ENCODE results near the gene GAL3ST1. TPM values are rescaled to one million over a fixed set of nuclear protein-coding genes. Genes with fewer than 3 reads are reported as not detected.
"Not testable (repeated sequence)": the region's sequence is repeated elsewhere in the genome, so short reads cannot be mapped to it uniquely, and the experiment has no call there.

Gene GAL3ST1
- polyA plus RNA-seq, 1 donor: 23.8 TPM

- no peak for DNase-seq
Observed at GRCh38 chr22:30601464-30601863, 27.0 kb upstream of the GAL3ST1 start.

DNA sequence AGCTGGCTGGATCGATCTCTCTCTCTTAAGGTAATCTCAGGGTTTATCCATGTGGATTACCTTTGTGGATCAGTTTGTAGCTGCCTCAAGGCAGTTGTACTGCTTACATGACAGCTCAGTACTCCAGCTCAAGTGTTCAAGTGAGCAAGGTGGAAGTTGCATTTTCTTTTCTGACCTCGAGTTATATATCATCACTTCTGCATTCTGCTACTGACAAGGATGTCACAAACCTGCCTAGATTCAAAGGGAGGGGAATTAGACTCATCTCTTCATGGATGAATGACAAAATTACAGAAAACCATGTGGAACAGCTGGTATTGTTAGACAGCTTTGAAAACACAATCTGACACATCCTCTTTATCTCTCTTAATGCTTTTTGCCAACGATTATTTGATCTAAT lies 26.5 kb upstream of the GAL3ST1 start:
- DNase-seq: no peak

DNA sequence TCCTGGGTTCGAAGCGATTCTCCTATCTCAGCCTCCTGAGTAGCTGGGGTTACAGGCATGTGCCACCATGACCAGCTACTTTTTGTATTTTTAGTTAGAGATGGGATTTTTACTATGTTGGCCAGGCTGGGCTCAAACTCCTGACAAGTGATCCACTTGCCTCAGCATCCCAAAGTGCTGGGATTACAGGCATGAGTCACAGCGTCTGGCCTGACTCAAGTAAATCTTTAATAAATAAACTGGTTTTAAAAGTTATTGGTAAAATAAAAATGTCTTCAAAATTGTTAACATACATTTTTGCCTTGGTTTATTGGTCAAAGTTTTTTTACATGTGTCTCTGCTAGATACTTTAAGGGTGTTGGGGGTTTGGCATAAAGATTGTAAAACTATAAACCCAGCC lies 24.5 kb upstream of the GAL3ST1 start:
- no peak for DNase-seq

DNA sequence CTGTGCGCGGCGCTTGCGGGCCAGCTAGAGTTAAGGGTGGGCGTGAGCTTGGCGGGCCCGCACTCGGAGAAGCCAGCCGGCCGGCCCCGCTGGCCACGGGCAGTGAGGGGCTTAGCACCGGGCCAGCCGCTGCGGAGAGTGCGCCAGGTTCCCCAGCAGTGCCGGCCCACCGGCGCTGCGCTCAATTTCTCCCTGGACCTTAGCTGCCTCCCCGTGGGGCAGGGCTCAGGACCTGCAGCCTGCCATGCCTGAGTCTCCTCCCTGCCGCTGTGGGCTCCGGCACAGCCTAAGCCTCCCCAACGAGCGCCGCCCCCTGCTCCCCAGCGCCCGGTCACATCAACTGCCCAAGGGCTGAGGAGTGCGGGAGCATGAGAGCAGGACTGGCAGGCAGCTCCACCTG lies 22.4 kb upstream of the GAL3ST1 start:
- no peak for DNase-seq

- DNase-seq: no peak
Observed at GRCh38 chr22:30596199-30596598, 21.7 kb upstream of the GAL3ST1 start.

GRCh38 chr22:30592360-30592713 lies 17.9 kb upstream of the GAL3ST1 start:
- DNase-seq: not testable (repeated sequence)

- peak; percentile 98 for DNase-seq
Observed at GRCh38 chr22:30591588-30592359, 17.3 kb upstream of the GAL3ST1 start, which contains the start of gene PES1. Gene PES1, minus strand, starts transcription at chr22:30591910. Its CDS starts 77 bp downstream, at chr22:30591833.

GRCh38 chr22:30591191-30591587 lies 16.7 kb upstream of the GAL3ST1 start:
- no peak for DNase-seq

DNA sequence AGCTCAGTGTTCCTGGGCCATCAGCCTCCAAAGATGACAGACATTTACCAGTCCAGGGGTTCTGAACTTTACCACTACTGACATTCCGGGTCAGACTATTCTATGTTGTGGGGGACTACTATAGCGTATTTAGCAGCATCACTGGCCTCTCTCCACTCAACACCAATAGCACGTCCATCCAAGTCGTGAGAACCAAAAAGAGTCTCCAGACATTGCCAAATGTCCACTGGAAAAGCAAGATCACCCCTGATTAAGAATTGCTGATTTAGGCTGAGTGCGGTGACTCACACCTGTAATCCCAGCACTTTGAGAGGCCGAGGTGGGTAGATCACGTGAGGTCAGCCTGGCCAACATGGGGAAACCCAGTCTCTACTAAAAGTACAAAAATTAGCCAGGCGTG lies 11.9 kb upstream of the GAL3ST1 start:
- no peak for DNase-seq

- no peak for DNase-seq
Observed at GRCh38 chr22:30584441-30584840, 10.0 kb upstream of the GAL3ST1 start.

DNA sequence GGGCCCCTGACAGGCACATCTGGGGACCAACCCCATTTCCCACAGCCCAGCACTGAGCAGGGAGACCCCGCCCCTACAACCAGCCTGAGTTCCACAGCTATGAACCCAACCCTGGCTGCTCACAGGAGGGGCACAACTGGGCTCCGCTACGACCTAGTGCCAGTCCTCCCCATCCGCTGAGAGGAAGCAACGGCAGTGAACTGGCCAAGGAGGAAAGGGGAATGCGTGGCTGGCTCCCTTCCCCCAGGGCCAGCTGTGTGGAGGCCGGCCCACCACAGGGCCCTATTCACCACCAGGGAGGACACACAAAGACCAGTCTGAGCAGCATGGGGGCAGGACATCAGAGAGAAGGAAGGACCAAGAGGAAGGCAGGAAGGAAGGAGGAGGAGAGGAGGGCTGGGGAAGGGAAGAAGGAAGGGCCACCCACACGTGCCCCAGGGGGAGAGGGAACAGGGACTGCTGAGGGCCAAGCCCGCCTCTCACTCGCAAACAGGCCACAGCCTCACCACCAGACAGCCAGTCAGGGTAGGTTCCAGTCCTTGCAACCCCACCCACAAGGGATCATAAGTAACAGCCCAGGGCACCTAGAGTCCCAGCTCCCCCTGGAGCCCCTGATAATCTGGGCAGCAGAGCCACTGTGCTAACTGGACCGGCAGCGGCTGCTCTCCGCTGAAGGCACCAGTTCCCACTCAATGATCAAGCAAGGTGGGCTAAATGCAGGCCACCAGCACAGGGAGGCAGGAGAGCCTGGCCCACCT lies 8.5 kb upstream of the GAL3ST1 start:
- DNase-seq: no peak

DNA sequence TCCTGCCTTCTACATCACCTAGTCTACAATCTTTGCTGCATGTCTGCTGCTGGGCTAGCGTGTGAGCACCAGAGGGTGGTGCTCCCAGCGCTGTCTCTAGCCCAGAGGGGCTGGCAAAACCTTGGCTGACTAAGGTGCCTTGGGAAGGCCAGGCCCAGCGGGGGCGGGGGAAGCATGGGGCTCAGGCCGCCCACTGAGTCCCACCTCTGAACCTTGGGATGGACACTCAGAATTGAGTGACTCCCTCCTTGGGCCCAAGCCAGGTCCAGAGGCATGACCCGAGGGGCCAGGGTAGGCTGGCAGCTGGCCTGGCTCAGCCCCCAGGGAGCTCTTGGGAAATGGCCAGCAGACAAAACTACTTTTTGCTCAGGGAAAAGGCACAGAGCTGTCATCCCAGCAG lies 7.6 kb upstream of the GAL3ST1 start:
- no peak for DNase-seq

DNA sequence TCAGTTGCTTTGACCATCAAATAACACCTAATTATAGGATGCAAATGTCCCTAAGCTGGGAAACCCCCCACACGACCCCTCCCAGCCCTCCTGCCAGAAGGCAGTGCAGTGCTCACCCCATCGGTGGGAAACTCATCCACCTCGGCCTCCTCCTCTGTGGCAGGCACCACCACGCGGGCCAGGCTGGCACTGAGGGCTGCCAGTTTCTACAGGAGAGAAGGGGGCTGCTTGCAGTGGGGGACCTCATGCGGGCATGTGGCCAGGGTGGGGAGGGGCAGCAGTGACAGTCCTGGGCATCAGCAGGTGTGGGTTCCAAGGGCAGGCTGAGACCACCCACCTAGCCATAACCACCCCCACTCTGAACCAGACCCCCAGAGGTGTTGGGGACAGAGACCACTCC lies 6.4 kb upstream of the GAL3ST1 start:
- DNase-seq: no peak

DNA sequence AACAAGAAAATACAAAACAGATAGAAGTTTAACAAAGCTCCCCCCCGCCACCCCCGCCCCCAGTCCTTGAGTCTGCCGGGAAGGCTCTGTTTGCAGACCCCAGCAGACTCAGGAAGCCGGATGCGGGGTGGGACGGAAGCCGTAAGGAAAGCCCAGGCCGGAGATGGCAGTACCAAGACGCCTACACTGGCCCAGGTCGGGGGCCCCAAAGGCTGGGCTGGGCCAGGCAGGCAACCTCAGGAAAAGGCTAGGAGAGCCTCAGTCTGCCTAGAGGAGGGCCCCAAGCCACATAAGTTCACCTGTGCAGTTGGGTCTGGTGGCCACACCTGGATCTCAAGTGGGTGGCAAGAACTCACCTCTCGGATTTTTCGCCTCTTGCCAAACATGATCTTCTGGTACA lies 4.0 kb upstream of the GAL3ST1 start:
- no peak for DNase-seq

GRCh38 chr22:30575859-30576258 lies 1.4 kb upstream of the GAL3ST1 start:
- no peak for DNase-seq

DNA sequence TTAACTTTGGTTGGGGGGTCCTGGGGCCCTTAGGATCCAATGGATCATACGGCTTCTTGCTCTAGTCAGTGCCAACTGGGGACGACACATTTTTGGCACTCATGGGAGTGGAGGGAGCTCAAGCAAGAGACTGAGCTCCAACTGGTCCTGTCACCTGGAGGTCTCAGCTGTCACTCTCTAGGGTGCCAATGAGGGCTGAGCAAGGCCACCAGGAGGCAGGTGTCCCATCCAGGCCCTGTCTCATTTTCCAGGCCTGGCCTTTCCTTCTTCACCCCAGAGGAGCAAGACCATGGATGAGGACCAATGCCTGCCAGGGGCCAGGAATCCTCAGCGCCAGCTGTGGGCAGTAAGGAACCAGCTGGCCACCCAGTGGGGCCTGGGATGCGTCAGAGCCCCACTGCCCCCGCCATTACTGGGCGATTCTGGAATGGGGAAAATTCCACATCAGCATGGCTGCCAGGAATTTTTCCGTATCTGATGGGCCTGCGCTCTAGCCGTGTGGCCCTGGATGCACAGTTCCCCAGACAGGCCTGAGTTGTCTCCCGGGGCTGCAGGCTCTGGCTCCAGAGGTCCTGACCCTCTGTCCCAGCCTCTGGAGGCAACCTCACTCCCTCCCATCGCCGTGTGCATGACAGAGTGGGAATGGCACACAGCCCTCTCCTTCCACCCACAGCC lies 669 bp upstream of the GAL3ST1 start:
- DNase-seq: no peak

DNA sequence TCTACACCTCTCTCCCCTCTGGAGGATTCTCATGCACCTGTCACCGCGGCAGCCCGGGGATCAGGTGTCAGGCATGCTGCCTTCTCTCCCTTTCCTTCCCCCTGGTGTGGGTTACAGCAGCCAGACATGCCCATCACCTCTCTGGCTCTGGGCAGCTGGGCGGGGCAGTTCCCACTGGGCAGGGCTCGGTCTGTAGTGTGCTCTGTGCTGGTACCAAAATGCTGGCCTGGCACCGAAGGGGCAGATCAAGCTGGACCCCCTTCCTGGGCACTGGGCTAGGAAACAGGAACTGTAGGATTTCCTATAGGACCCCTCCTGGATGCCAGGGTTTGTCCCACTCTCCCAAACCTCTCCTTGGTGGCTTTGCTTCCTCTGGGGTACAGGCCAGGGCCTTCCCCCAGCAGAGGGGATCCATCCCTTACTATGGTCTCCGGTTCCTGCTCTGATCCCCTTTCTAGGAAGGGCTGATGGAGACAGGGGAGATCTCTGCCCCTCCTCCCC lies 821 bp downstream of the GAL3ST1 start:
- DNase-seq: no peak

DNA sequence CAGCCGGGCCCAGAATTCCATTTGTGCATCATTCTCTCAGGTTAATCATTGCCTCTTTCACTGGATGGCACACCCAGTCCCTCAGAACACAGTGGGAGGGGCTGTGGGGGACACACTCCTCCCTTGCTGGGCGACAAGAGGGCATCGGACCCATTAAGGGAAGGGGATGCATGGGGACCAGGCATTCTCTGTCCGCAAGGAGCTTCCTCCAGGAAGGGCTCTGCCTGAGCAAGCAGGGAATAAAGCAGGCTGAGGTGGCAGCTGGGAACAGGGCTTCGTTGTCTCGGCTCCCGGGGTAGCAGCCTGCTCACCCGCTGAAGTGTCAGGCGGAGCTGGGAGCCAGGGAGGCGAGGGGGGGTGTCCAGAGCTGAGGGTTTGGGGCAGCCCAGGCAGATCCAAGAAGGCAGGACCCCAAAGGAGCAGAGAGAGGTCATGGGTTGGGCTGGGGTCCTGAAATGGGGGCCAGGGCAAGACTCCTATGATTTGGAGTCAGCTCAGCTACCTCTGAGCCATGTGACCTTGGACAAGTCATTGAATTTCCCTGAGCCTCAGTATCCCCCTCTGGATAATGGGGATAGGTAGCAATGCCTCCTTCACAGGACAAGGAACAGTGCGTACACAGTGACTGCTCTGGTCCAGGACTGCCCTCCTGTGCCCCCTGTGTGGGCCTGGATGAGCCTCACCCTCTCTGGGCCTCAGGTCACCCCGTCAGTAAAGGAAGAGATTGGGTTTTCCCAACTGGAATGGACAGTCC lies 1.4 kb downstream of the GAL3ST1 start:
- DNase-seq: no peak

GRCh38 chr22:30572210-30572609 lies 2.3 kb downstream of the GAL3ST1 start:
- no peak for DNase-seq

GRCh38 chr22:30569674-30570202 lies 4.7 kb downstream of the GAL3ST1 start:
- DNase-seq: no peak

DNA sequence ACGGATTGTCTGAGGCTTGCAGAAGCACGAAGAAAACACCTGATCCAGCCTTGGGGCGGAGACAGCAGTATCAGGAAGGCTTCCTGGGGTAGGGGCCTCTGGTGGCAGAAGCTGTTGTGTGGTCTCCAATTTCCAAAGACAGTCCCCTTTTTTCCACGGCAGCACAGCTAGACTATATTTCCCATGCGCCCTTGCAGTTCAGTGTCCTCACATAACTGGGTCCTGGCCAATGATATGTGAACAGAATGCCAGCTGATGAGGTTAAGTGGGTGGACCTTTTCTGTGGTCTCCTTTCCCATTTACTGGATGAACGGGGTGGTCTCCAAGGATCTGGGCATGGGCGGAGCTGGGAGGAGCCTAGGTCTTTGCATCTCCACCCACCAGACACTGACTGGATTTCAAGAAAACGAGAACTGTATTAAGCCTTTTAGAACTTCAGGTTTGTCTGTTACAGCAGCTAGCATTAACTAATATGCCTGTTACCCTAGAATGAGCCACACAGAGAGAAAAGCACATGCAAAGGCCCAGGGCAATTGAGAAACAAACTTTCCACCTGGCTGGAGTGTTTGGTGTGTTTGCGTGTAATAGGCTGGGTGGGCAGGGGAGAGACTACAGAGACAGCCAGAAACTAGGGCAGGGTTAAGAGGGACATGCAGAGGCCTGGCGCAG lies 6.2 kb downstream of the GAL3ST1 start:
- no peak for DNase-seq

Data from left kidney (tissue), 2 donors.